HepG2 (cell line): Measurements from ENCODE around the gene MDP1. TPM values are rescaled to one million over a fixed set of nuclear protein-coding genes. Genes with fewer than 3 reads are reported as not detected.

ENCODE experiments used
- CREM ChIP-seq, 2 experiments: sonication (generic) in 1 of 2; formaldehyde crosslinking in 1 of 2; IDR thresholded peaks; 2 replicates each; pipeline versions ENCODE4 v1.4.0 to v1.6.1; 2016 to 2020; ENCODE audit warnings: antibody characterized with exemption in 1 of 2, mild to moderate bottlenecking in 1 of 2, missing genetic modification reagents in 1 of 2
- EEA1 ChIP-seq: sonication (generic); formaldehyde crosslinking; IDR thresholded peaks from 2 replicates; pipeline ENCODE4 v1.5.1; 2020; ENCODE audit warnings: mild to moderate bottlenecking, missing genetic modification reagents, borderline replicate concordance
- MLXIP ChIP-seq: sonication (generic); formaldehyde crosslinking; IDR thresholded peaks from 2 replicates; pipeline ENCODE4 v1.9.0; 2021; ENCODE audit warnings: missing genetic modification reagents, borderline replicate concordance
- MTA1 ChIP-seq: sonication (generic); formaldehyde crosslinking; IDR thresholded peaks from 2 replicates; pipeline ENCODE4 v1.4.0; 2020; ENCODE audit warnings: missing genetic modification reagents, mild to moderate bottlenecking, borderline replicate concordance
- MXD4 ChIP-seq: IDR thresholded peaks from 2 replicates; pipeline ENCODE4 v1.6.1; 2016; ENCODE audit warnings: mild to moderate bottlenecking, missing biosample characterization, missing genetic modification reagents
- NCOA2 ChIP-seq: sonication (generic); formaldehyde crosslinking; IDR thresholded peaks from 2 replicates; pipeline ENCODE4 v1.8.0; 2022; ENCODE audit warnings: inconsistent platforms
- NRL ChIP-seq: sonication (generic); formaldehyde crosslinking; IDR thresholded peaks from 2 replicates; pipeline ENCODE4 v1.5.0; 2020; ENCODE audit warnings: missing genetic modification reagents, mild to moderate bottlenecking, moderate library complexity, borderline replicate concordance
- PAX8 ChIP-seq: sonication (generic); formaldehyde crosslinking; IDR thresholded peaks from 2 replicates; pipeline ENCODE4 v1.8.0; 2022; ENCODE audit warnings: mild to moderate bottlenecking, missing genetic modification reagents, borderline replicate concordance
- TEF ChIP-seq: sonication (generic); formaldehyde crosslinking; IDR thresholded peaks from 2 replicates; pipeline ENCODE4 v1.5.0; 2020; ENCODE audit warnings: missing genetic modification reagents
- ZBTB46 ChIP-seq: sonication (generic); formaldehyde crosslinking; IDR thresholded peaks from 2 replicates; pipeline ENCODE4 v1.4.0; 2020; ENCODE audit warnings: mild to moderate bottlenecking, missing genetic modification reagents, borderline replicate concordance
- ZKSCAN5 ChIP-seq: sonication (generic); formaldehyde crosslinking; IDR thresholded peaks from 2 replicates; pipeline ENCODE4 v1.5.1; 2020; ENCODE audit warnings: mild to moderate bottlenecking, missing genetic modification reagents
- ZNF138 ChIP-seq: sonication (generic); formaldehyde crosslinking; IDR thresholded peaks from 2 replicates; pipeline ENCODE4 v1.5.0; 2020; ENCODE audit warnings: mild to moderate bottlenecking, low read depth, missing genetic modification reagents
- ZNF17 ChIP-seq: sonication (generic); formaldehyde crosslinking; IDR thresholded peaks from 2 replicates; pipeline ENCODE4 v1.5.0; 2020; ENCODE audit warnings: mild to moderate bottlenecking, missing genetic modification reagents
- ZNF430 ChIP-seq: sonication (generic); formaldehyde crosslinking; IDR thresholded peaks from 2 replicates; pipeline ENCODE4 v1.9.0; 2021; ENCODE audit warnings: mild to moderate bottlenecking, missing genetic modification reagents
- ZNF619 ChIP-seq: sonication (generic); formaldehyde crosslinking; IDR thresholded peaks from 2 replicates; pipeline ENCODE4 v1.4.0; 2020; ENCODE audit warnings: mild to moderate bottlenecking, missing genetic modification reagents
- ZNF687 ChIP-seq: sonication (generic); formaldehyde crosslinking; IDR thresholded peaks from 2 replicates; pipeline ENCODE4 v1.5.1; 2020; ENCODE audit warnings: mild to moderate bottlenecking, missing genetic modification reagents, moderate library complexity
- ZNF749 ChIP-seq: sonication (generic); formaldehyde crosslinking; IDR thresholded peaks from 2 replicates; pipeline ENCODE4 v1.8.0; 2022; ENCODE audit warnings: mild to moderate bottlenecking, missing genetic modification reagents, moderate library complexity, borderline replicate concordance
- ZNF781 ChIP-seq: sonication (generic); formaldehyde crosslinking; IDR thresholded peaks from 2 replicates; pipeline ENCODE4 v1.5.1; 2020; ENCODE audit warnings: borderline replicate concordance, mild to moderate bottlenecking, missing genetic modification reagents; ENCODE audit errors: not compliant biosample characterization
- ZSCAN25 ChIP-seq: sonication (generic); formaldehyde crosslinking; IDR thresholded peaks from 2 replicates; pipeline ENCODE4 v1.8.0; 2022; ENCODE audit warnings: mild to moderate bottlenecking, missing genetic modification reagents
- ZSCAN29 ChIP-seq: sonication (generic); formaldehyde crosslinking; conservative IDR thresholded peaks from 2 replicates; pipeline ENCODE4 v1.4.0; 2020; ENCODE audit warnings: mild to moderate bottlenecking, missing genetic modification reagents
- polyA plus RNA-seq, 8 experiments: library from polyadenylated mRNA; depleted of rRNA in 3 of 8; stranded (reverse) in 7 of 8; unstranded in 1 of 8; fragments of >200 nt; fragmentation: Illumina TruSeq in 4 of 8; extraction: Trizol in 4 of 8; gene quantifications; 2 replicates each; pipeline versions ENCODE4 v1.2.1 to v1.2.3, GENCODE V29; 2011 to 2016; ENCODE audit warnings: low read depth in 4 of 8, missing spikeins in 1 of 8, mixed read lengths in 1 of 8; ENCODE audit not compliant: insufficient read depth in 1 of 8
- total RNA-seq, 5 experiments: library from RNA; depleted of rRNA; stranded (reverse); fragments of >200 nt; fragmentation: Illumina TruSeq; extraction: Trizol; gene quantifications; 2 replicates each; pipeline ENCODE4 v1.2.3, GENCODE V29; 2016; ENCODE audit warnings: low read depth in 1 of 5

The MDP1 gene
- total and polyA plus RNA-seq, 2 of the 13 experiments (the other 11 are each of a cell fraction or from before 2014, with no cell fraction given), result 44.1 to 48.7 TPM

GRCh38 chr14:24181371-24182077 is 34.3 kb downstream of the MDP1 start (continued):
- TF ChIP-seq PAX8 (no peak), CREM (IDR thresholded peaks at IDR 0.05) (no peak), CREM (CRISPR knock-in tag; IDR thresholded peaks at IDR 0.05) (no peak), MXD4 (CRISPR knock-in tag) (no peak), ZNF17 (CRISPR knock-in tag) (no peak), ZKSCAN5 (CRISPR knock-in tag) (no peak), ZNF619 (CRISPR knock-in tag) (no peak), EEA1 (CRISPR knock-in tag) (no peak), ZNF138 (CRISPR knock-in tag) (no peak), ZNF749 (CRISPR knock-in tag) (no peak), ZNF781 (CRISPR knock-in tag) (no peak), ZNF687 (CRISPR knock-in tag) (peak; percentile 31; the same call in 1 of the 2 replicates), ZSCAN29 (no peak), ZNF430 (CRISPR knock-in tag) (no peak), TEF (CRISPR knock-in tag) (no peak), NCOA2 (CRISPR knock-in tag) (no peak), NRL (CRISPR knock-in tag) (0 out of 2 replicates have a peak, but pooled peaks have one; percentile 12), MTA1 (CRISPR knock-in tag) (no peak), MLXIP (CRISPR knock-in tag) (no peak), ZBTB46 (CRISPR knock-in tag) (no peak), ZSCAN25 (CRISPR knock-in tag) (no peak)
